ENCODE measurements around the gene CYTH4.

The CYTH4 gene

GRCh38 chr22:37349043-37349814 is 66.9 kb downstream of the CYTH4 start:
- no peak for DNase-seq

DNA sequence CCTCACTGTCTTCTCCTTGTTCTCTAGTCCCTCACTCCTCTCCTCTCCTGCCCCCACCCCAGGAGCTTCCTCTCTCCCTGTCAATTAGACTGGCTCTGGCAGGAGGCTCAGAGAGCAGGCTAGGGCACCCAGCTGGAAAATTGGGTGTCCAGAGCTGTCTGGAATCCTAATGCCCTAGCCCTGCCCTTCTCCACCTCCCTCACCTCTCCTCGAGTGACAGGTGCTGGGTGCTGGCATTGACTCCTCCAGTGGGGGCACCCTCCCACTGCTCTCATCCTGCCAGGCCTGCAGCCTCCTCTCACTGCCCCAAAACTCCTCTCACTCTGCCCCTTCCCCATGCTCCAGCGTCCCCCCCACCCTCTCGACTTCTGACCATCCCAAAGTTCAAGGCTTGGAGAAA is 68.9 kb downstream of the CYTH4 start:
- no peak for DNase-seq

DNA sequence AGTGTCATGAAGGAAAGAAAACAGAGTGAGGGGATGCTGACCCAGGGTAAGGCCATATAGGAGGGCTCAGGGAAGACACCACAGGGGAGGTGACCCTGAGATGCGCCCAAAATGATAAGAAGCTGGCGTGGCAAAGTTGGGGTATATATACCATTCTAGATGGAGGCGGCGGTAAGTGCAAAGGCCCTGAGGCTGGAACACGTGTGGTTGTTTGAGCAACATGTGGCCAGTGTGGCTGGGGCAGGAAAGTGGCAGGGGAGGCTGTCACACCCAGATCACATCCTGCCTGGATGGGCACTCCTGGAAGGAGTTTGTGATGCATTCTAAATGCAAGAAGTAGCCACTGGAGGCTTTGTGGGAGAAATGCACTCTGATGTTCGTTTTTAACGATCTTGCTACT is 70.2 kb downstream of the CYTH4 start:
- no peak for DNase-seq

DNA sequence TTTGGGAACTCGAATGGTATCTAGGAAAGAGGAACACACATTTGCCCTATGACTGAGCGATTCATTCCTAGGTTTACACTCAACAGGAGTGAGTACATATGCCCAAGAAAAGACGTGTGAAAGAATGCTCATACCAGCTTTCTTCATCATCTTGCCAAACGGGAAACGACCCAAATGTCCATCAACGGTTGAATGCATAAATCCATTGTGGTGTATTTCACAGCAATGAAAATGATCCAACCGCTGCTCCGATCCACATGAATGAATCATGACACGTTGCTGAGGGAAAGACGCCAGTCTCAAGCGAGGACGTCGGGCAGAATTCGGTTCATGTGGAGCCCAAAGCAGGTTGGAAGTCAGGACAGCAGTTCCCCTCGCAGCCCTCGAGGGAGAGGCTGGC is 71.5 kb downstream of the CYTH4 start:
- DNase-seq: no peak

- no peak for DNase-seq
Observed at GRCh38 chr22:37354261-37354660, 72.0 kb downstream of the CYTH4 start.

DNA sequence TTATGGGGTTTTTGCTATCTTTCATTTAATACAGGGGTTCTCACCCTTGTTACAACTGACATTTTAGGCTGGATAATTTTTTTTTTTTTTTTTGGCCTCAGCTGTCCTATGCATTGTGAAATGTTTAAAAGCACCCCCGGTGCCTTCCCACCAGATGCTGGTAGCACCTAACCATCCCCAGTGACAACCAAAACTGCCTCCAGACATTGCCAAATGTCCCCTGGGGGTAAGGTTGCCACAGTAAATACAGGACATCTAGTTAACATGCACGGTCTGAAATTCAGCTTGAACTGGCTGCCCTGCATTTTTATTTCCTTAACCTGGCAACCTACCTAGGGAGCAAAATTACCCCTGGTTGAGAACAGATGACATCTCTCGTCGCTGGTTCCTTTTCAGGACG is 72.4 kb downstream of the CYTH4 start:
- DNase-seq: no peak

DNA sequence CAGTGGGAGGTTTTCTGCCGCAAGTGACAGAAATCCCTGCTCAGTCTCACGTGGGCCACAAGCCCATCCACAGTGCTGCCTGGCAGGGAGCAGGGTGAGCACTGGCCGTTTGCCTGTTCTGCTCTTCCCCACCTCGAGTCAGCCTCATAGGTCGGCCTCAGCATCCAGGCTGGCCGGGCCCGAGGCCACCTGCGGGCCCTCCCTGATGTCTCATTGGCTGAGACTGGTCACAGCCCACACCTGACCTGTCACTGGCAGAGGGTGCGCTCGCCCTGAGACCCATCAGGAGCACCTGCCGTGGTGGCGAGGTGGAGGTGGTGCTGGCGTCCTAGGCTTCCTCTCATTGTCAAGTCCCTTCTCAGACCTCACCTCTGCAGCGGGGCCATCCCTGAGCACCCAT is 72.9 kb downstream of the CYTH4 start:
- no peak for DNase-seq

DNA sequence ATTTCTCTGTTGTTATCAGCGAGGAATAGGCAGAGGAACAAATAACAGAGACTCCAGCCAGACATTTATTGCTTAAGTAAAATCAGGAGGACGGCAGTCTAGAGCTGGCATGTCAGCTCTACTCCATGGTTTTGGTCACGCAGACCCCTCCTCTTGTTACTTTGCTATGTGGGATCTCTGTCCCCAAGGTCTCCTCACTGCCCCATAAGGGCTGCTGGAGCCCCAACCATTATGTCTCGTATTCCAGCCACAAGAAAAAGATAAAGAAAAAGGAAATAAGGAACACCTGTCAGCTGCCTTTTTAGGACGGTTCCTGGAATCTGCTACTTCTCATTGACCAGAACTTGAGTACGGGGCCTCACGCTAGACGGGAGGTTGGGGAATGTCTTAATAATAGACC is 74.6 kb downstream of the CYTH4 start:
- no peak for DNase-seq

DNA sequence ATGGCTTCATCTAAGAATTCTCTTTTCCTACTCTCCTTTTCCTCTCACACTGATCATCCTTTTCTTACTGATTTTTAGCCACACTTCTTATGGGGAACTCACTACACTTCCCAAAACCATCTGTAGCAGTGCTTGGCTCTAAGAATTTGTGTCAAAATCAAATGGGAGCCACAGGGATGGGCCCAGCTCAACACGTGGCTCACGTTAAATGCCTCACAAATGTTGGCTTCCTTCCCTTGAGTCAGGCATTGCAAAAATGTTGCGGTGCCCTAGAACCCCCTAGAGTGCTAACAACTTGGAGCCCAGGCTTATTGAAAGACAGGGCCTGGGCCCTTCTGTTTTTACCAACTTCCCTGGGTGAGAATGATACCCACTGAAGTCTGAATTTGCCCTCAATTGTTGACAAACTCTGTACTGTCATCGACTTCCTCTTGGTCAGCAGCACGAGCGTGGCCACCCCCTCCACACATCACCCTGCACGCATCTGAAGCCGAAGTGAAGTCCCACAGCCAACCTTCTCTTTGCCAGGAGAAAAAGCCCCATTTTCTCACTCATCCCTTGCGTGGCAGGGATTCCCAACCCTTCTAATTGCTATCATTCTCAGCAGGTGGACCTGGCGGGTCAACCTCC is 75.3 kb downstream of the CYTH4 start:
- no peak for DNase-seq

GRCh38 chr22:37358386-37358785 is 76.1 kb downstream of the CYTH4 start:
- DNase-seq: no peak

DNA sequence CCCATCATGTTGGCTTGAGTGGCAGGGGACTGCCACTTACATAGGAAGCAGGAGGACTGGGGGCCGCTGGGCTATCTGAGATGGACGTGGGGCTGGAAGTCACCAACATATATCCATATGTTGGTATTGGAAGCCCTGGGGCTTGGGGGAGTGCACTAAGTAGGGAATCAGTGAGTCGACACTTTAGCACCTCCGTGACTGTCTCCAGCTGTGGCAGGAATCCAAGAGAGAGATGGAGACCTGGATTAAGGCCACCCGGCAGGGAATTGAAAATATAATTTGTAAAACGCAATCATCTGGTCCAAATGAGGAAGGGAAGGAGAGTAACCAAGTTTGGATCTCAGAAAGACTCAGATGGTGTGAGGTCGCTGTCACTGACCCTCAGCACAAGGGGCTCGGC is 76.6 kb downstream of the CYTH4 start:
- no peak for DNase-seq

DNA sequence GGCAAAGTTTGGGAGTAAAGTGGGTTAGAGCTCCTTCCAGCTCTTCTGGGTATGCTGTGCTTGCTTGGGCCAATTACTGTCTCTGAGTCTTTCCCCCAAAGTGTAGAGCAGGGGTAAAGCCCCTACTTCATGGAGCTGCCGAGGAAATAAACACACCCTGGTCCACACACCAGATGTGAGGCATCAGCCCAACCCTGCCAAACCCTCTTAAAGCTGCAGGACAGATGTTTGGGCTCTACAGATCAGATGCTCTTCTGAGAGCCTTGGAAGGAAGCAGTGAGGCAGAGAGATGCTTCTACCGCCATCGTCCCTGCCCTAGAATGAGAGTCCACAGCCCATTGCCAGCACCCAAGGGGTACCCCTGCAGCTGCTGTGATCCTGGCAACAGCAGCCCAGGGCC is 80.3 kb downstream of the CYTH4 start:
- DNase-seq: no peak

DNA sequence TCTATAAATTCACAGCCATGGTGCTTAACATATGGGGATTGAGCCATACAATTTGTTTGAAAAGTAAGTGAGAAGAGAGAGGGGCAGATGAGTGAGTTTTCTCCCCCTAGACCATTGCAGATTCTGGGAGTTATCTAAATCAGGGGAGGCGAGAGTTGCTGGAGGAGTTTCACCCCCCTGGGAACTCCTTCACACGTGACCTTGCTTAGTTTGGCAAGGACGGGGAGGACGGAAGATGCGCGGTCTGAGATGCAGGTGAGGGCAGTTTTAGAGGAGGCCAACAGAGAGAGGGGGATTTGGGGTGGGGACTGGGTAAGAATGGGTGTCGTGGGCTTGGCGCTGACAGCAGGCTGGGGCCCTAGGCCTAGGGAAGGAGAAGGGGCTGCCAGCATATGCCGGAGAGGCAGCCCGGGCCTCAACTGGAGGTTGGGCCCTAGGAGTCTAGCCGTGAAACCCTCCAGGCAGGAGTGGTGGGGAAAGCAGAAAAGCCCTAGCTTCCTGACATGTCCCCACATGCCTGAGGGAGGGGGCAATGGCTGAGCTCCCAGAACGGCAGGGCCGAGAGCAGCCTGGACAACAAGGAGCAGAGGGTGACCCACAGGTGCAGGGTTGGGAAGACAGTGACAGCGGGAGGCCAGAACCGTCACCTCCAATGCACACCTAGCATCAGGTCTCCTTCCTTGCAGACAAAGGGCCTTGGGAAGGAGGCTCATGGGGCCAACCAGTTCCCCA is 81.1 kb downstream of the CYTH4 start:
- no peak for DNase-seq
